ENCODE measurements around the gene TBX22.
"Not testable (repeated sequence)": the region's sequence is repeated elsewhere in the genome, so short reads cannot be mapped to it uniquely, and the experiment has no call there.

Gene TBX22, protein sequence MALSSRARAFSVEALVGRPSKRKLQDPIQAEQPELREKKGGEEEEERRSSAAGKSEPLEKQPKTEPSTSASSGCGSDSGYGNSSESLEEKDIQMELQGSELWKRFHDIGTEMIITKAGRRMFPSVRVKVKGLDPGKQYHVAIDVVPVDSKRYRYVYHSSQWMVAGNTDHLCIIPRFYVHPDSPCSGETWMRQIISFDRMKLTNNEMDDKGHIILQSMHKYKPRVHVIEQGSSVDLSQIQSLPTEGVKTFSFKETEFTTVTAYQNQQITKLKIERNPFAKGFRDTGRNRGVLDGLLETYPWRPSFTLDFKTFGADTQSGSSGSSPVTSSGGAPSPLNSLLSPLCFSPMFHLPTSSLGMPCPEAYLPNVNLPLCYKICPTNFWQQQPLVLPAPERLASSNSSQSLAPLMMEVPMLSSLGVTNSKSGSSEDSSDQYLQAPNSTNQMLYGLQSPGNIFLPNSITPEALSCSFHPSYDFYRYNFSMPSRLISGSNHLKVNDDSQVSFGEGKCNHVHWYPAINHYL

DNA sequence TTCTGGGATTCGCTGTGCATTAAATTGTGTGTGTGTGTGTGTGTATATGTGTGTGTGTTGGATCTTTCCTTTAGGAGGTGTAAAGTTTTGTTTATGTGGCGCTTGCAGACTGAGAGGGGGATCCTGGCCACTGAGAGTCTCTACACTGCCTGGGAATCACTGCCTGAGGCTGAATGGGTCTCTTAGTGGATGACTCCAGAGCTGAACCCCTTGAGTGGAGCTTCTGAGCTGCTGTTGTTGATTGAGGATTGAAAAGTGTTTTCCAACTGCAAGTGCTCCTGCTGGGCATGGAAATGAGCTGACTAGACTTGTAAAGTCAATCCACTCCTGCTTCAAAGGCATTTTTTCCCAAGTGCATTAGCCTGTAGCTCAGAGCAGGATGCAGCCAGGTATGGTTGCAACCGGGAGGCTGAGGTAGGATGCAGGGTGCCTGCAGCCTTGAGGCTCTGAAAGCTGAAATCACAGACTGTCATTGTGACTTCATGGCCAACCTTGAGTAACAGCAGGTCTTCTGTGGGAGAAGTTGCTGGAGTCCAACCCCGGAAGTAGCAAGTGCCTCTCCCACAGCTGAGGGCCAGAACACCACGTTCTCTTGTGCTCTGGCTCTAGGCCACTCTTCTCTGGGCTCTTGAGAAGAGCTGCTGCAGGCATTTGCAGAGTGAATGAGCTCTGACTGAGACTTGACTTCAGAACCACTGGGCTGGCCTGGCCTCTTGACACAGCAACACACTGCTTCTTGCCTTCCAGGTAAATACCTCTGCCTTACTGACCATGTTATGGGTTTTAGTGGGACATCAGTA is at the start of gene TBX22:
TBX22 (plus strand) TSS at position 613 of the 800 bp plus-strand sequence. CDS start 7,517 bp downstream, outside the sequence.
- DNase-seq: no peak

DNA sequence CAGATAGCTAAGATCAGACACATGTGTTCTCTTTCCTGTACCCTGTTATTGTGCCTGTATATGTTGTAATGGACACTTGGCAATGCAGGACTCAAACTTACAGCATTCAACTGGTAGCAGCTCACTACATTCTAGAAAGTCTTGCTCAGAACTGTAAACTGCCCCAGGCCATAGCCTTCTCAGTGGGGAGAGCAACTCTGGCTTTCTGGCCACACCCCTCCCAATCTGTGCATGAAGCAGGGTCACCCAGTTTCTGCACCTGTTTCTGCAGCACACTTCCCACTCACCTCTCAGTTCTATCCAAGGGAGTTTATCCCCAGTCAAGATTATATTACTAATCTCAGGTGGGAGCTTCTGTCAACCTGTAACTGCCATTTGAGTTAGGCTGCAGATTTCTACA is 38.9 kb upstream of the TBX22 start:
- DNase-seq: no peak

DNA sequence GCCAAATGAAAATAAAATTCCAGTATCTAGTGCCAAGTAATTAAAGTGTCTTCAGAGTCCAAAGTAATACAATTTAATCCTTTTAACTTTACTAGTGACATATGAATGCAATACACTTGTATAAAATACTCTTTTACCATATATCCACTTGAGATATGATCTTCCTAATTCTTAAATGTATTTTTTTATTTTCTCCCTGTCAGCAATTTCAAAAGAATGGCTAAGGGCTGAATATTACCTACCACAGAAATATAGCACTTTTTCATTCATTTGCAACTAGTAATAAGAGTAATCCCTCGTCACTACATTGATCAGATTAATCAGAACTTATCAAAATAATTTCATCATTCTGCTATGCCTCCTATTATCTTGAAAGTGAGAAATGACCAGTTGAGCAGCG is 10.1 kb upstream of the TBX22 start:
- DNase-seq: no peak

DNA sequence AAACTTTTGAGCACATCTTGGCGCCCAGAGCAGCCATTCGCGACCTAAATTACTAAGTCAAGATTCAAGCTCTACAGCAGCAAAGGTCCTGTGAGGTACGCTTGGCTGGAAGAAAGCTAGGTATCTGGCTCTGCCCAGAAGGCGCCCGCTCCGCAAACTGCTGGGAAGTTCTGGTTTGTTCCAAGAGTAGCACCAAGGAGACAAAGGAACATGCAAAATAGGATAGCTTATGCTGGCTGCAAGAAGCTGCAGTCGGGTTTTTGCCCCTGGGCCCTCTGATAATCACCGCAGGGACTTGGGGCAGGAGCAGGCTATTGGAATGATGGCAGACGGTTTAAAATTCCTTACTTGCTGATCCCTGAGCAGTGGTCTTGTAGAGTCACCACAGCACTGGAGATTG is 3.0 kb upstream of the TBX22 start:
- no peak for DNase-seq

DNA sequence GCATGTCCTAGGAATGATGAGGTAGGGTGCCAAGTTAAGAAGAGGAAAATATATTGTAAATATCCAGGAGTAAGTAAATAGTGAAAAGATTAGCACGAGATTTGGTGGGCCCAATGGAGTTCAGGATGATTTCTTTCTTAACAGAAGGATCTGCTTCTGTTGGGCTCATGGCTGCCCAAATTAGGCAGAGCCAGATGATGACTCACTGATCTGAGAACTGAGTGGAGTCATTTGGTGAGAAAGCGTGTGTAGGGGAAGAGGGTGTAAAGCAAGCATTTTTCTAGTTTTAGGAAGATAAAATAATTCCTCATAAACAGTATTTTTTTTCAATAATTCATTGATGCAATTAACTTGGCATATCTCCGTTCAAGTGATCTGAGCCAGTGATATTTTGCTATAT is 1.6 kb downstream of the TBX22 start:
- DNase-seq: no peak

DNA sequence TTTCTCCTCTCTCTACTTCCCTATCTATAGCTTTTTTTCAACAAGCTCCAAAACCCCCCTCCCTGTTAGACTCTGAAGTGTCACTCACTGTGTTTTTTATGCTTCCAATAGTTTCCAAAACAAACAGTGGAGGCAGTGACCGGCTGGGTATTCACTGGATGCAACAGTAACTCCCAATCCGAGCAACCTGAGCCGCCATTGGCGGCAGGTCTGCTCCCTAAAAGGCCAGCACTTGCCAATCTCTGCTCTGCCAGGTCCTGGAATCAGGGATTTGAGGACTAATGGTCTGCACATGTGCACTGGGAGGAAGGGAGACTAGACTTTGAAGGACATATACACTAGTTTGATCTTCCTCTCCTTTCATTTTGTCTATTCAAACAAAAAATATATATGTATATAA is 7.1 kb downstream of the TBX22 start:
- no peak for DNase-seq

DNA sequence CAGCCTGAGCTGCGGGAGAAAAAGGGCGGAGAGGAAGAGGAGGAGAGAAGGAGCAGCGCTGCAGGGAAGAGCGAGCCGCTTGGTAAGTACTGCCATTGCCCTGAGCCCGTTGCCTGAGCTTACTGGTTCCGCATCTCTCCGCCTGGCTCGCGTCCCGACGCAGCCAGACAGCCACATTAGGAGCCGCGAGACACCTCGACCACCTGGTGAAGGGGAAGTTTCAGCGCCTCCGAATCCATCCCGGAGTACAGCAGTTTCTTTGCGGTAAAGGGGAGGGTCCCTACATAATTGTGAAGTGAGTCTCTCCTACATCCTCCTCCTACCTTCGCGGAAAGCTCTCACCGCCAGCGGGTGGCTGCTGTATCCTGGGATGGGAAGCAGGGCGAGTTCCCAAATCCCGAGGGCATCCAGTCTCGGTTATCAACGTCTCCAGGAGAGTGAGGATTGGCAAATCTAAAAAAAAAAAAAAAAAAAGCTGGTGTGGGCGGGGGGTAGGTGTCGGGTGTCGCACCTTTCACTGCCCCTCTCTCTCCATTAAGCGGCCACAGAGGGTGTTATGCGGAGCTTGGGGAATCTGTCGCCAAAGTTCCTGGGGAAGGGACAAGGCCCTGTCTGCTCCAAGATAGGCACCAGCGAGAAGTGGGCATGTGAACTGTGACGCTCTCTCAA is 7.9 kb downstream of the TBX22 start:
- DNase-seq: no peak

DNA sequence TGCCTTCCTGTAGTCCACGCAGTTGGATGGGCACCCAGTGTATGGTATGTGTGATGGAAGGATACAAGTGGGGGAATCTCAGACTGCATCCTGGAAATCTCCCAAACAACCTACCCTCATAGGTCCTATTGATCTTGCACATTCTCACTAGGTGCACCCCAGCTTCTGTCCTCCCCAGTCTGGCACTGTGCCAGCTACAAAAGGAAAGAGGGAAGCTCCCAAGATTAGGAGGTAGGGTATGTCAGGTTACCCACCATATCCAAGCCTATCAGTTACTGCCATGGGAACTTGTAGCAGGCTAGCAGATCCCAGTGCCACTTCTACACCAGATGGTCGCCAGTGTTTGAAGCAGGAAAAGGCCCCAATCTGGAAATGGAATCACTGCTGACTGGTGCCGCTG is 11.6 kb downstream of the TBX22 start:
- DNase-seq: no peak

DNA sequence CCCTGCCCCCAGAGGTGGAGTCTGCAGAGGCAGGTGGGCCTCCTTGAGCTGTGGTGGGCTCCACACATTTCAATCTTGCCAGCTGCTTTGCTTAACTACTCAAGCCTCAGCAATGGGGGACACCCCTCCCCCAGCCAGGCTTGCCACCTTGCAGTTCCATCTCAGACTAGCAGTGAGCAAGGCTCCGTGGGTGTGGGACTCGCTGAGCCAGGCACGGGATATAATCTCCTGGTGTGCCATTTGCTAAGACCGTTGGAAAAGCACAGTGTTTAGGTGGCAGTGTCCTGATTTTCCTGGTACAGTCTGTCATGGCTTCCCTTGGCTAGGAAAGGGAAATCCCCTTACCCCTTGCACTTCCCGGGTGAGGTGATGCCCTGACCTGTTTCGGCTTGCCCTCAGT is 51.6 kb downstream of the TBX22 start:
- DNase-seq: not testable (repeated sequence)

DNA sequence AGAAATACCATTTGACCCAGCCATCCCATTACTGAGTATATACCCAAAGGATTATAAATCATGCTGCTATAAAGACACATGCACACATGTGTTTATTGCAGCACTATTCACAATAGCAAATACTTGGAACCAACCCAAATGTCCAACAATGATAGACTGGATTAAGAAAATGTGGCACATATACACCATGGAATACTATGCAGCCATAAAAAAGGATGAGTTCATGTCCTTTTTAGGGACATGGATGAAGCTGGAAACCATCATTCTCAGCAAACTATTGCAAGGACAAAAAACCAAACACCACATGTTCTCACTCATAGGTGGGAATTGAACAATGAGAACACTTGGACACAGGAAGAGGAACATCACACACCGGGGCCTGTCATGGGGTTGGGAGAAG is 61.1 kb downstream of the TBX22 start:
- not testable (repeated sequence) for DNase-seq

All from NCI-H1417 treated with DMSO at 0.1 percent for 48 hours (cell line).